ENCODE measurements around the gene PLA2G2D.

PLA2G2D gene

GRCh38 chr1:20125100-20125499 lies 5.8 kb upstream of the PLA2G2D start:
- no peak overlapping the region for H3K4me3 ChIP-seq (ENCODE audit: low read length)
- no peak for DNase-seq (ENCODE audit: low read depth)
- TF ChIP-seq CTCF (conservative IDR thresholded peaks at IDR 0.05; ENCODE audit: low read length): no peak

- H3K4me3 ChIP-seq (ENCODE audit: low read length): no peak overlapping the region
- peak; percentile 72 for DNase-seq (ENCODE audit: low read depth)
- no peak for TF ChIP-seq CTCF (conservative IDR thresholded peaks at IDR 0.05; ENCODE audit: low read length)
Observed at GRCh38 chr1:20124456-20125057, 5.2 kb upstream of the PLA2G2D start.

- H3K4me3 ChIP-seq (ENCODE audit: low read length): no peak overlapping the region
- no peak for DNase-seq (ENCODE audit: low read depth)
- no peak for TF ChIP-seq CTCF (conservative IDR thresholded peaks at IDR 0.05; ENCODE audit: low read length)
Observed at GRCh38 chr1:20123722-20124455, 4.6 kb upstream of the PLA2G2D start.

GRCh38 chr1:20120796-20121195 lies 1.5 kb upstream of the PLA2G2D start:
- TF ChIP-seq CTCF (conservative IDR thresholded peaks at IDR 0.05; ENCODE audit: low read length): no peak
- no peak for DNase-seq (ENCODE audit: low read depth)
- H3K4me3 ChIP-seq (ENCODE audit: low read length): no peak overlapping the region

- no peak for TF ChIP-seq CTCF (conservative IDR thresholded peaks at IDR 0.05; ENCODE audit: low read length)
- no peak overlapping the region for H3K4me3 ChIP-seq (ENCODE audit: low read length)
- no peak for DNase-seq (ENCODE audit: low read depth)
Observed at GRCh38 chr1:20117236-20117635, 2.1 kb downstream of the PLA2G2D start.

- no peak overlapping the region for H3K4me3 ChIP-seq (ENCODE audit: low read length)
- no peak for DNase-seq (ENCODE audit: low read depth)
- no peak for TF ChIP-seq CTCF (conservative IDR thresholded peaks at IDR 0.05; ENCODE audit: low read length)
Observed at GRCh38 chr1:20115916-20116315, 3.4 kb downstream of the PLA2G2D start.

GRCh38 chr1:20115479-20115878 lies 3.9 kb downstream of the PLA2G2D start:
- TF ChIP-seq CTCF (conservative IDR thresholded peaks at IDR 0.05; ENCODE audit: low read length): no peak
- H3K4me3 ChIP-seq (ENCODE audit: low read length): no peak overlapping the region
- no peak for DNase-seq (ENCODE audit: low read depth)
